Endodermal cell (in vitro differentiated cells): Measurements from ENCODE around the gene VASP. TPM values are rescaled to one million over a fixed set of nuclear protein-coding genes. Genes with fewer than 3 reads are reported as not detected.

Experiments used
- DNase-seq: peaks from one replicate; pipeline ENCODE4 v3.0.0-alpha.2; 2017
- H3K27ac ChIP-seq: 2 replicates; pipeline ENCODE4 v1.5.1; 2013; ENCODE audit warnings: mild to moderate bottlenecking, low read depth, low read length, moderate library complexity
- H3K27me3 ChIP-seq: 2 replicates; pipeline ENCODE4 v1.6.1; 2013; ENCODE audit warnings: mild to moderate bottlenecking, low read length, moderate library complexity; ENCODE audit not compliant: insufficient read depth, control insufficient read depth, poor library complexity, severe bottlenecking
- H3K36me3 ChIP-seq: 2 replicates; pipeline ENCODE4 v1.7.0; 2013; ENCODE audit warnings: mild to moderate bottlenecking, low read length, moderate library complexity; ENCODE audit not compliant: control insufficient read depth, insufficient read depth
- H3K4me1 ChIP-seq: one replicate; pipeline ENCODE4 v1.7.0; 2013; ENCODE audit warnings: low read length; ENCODE audit not compliant: control insufficient read depth, insufficient read depth
- H3K4me3 ChIP-seq: 2 replicates; pipeline ENCODE4 v1.5.1; 2013; ENCODE audit warnings: mild to moderate bottlenecking, low read length, moderate library complexity
- H3K9ac ChIP-seq: 2 replicates; pipeline ENCODE4 v1.6.1; 2013; ENCODE audit warnings: mild to moderate bottlenecking, low read length, moderate library complexity; ENCODE audit not compliant: poor library complexity, severe bottlenecking; ENCODE audit errors: extremely low read depth
- H3K9me3 ChIP-seq: 2 replicates; pipeline ENCODE4 v1.6.1; 2013; ENCODE audit warnings: mild to moderate bottlenecking, low read length, moderate library complexity; ENCODE audit not compliant: control insufficient read depth
- H3K27ac Mint-ChIP-seq: 2 replicates; pipeline ENCODE4 v1.8.0; 2020; ENCODE audit warnings: mixed read lengths
- H3K27me3 Mint-ChIP-seq: 2 replicates; pipeline ENCODE4 v1.8.0; 2021; ENCODE audit warnings: mild to moderate bottlenecking, mixed read lengths; ENCODE audit not compliant: insufficient read depth
- H3K36me3 Mint-ChIP-seq: 2 replicates; pipeline ENCODE4 v1.8.0; 2020; ENCODE audit warnings: low read depth, mixed read lengths
- H3K4me1 Mint-ChIP-seq: 2 replicates; pipeline ENCODE4 v1.8.0; 2020; ENCODE audit warnings: mixed read lengths
- H3K4me3 Mint-ChIP-seq: 2 replicates; pipeline ENCODE4 v1.8.0; 2020; ENCODE audit warnings: mild to moderate bottlenecking, moderate library complexity, mixed read lengths
- H3K9me3 Mint-ChIP-seq: 2 replicates; pipeline ENCODE4 v1.8.0; 2020; ENCODE audit warnings: mild to moderate bottlenecking, mixed read lengths
- CTCF ChIP-seq: fragments of 200-600 bp; sonication (generic); conservative IDR thresholded peaks from 2 replicates; pipeline ENCODE4 v1.5.0; 2021; ENCODE audit warnings: antibody characterized with exemption, mild to moderate bottlenecking
- WGBS, 2 experiments: methylation state at CpG; one replicate each; pipeline versions ENCODE4 v1.1.5 to v1.1.7; 2013; ENCODE audit warnings: missing lambda C conversion rate in 2 of 2, mixed read lengths in 1 of 2; ENCODE audit not compliant: insufficient coverage in 1 of 2, insufficient read length in 1 of 2; 5-methylcytosine and 5-hydroxymethylcytosine counted together
- total RNA-seq, 2 donors: library from RNA; stranded (reverse); fragmentation: NEBNext Ultra II Directional in 1 of 2; extraction: Animal tissue kit (Norgen Biotek cat#: 25700) in 1 of 2; gene quantifications; 2 replicates in 1 of 2; 3 replicates in 1 of 2; pipeline ENCODE4 v1.2.1, GENCODE V29; 2021

Gene VASP
- total RNA-seq, 2 donors from 2014 or later: 134 to 144 TPM

GRCh38 chr19:45505151-45505995, 1.9 kb upstream of the VASP start:
- Histone ChIP-seq H3K4me3 (no peak overlapping the region), H3K9me3 (no peaks in the 10 kb centered on the region), H3K9ac (no peak overlapping the region), H3K4me1 (peaks cover 5% of the 10 kb centered on the region), H3K36me3 (peaks cover 4% of the 10 kb centered on the region), H3K27ac (no peak overlapping the region), H3K27me3 (no peaks in the 10 kb centered on the region)
- DNase-seq: no peak
- TF ChIP-seq CTCF: no peak
- peak overlapping the region; percentile 81 for H3K27ac Mint-ChIP-seq
- peaks cover 8% of the 10 kb centered on the region for H3K36me3 Mint-ChIP-seq
- 91% methylated on average over 5 to 8 of the region's 8 CpGs for WGBS, 2 experiments
- H3K4me1 Mint-ChIP-seq: peaks cover 21% of the 10 kb centered on the region
- H3K9me3 Mint-ChIP-seq: no peaks in the 10 kb centered on the region
- peaks cover 16% of the 10 kb centered on the region for H3K27me3 Mint-ChIP-seq
- H3K4me3 Mint-ChIP-seq: peak overlapping the region; percentile 91

- whole genome bisulfite sequencing, 2 experiments: 84% methylated on average over 4 of the region's 5 CpGs; no CpG with 5 or more reads in 1 of the 2 experiments
- no peak for TF ChIP-seq CTCF
- peak overlapping the region; percentile 81 for H3K27ac Mint-ChIP-seq
- peak overlapping the region; percentile 99 for H3K4me3 ChIP-seq
- H3K4me3 Mint-ChIP-seq: peak overlapping the region; percentile 91
- H3K9me3 ChIP-seq: no peaks in the 10 kb centered on the region
- H3K9me3 Mint-ChIP-seq: no peaks in the 10 kb centered on the region
- H3K27me3 ChIP-seq: no peaks in the 10 kb centered on the region
- no peak overlapping the region for H3K27ac ChIP-seq
- peaks cover 5% of the 10 kb centered on the region for H3K4me1 ChIP-seq
- no peak overlapping the region for H3K9ac ChIP-seq
- peaks cover 12% of the 10 kb centered on the region for H3K27me3 Mint-ChIP-seq
- H3K4me1 Mint-ChIP-seq: peaks cover 21% of the 10 kb centered on the region
- H3K36me3 ChIP-seq: peaks cover 10% of the 10 kb centered on the region
- peaks cover 12% of the 10 kb centered on the region for H3K36me3 Mint-ChIP-seq
- DNase-seq: no peak
These were observed 1.4 kb upstream of the VASP start for GRCh38 chr19:45505996-45506245.

- H3K4me1 Mint-ChIP-seq: peaks cover 21% of the 10 kb centered on the region
- Histone ChIP-seq H3K36me3 (peaks cover 14% of the 10 kb centered on the region), H3K4me3 (peak overlapping the region; percentile 99), H3K9me3 (no peaks in the 10 kb centered on the region), H3K27me3 (no peaks in the 10 kb centered on the region), H3K4me1 (peaks cover 5% of the 10 kb centered on the region), H3K9ac (peak overlapping the region; percentile 97), H3K27ac (no peak overlapping the region)
- H3K9me3 Mint-ChIP-seq: no peaks in the 10 kb centered on the region
- peak overlapping the region; percentile 90 for H3K27ac Mint-ChIP-seq
- DNase-seq: peak; percentile 98
- 6 to 38% methylated on average over 6 to 36 of the region's 47 CpGs for WGBS, 2 experiments
- peak; percentile 68 for TF ChIP-seq CTCF
- H3K27me3 Mint-ChIP-seq: peaks cover 8% of the 10 kb centered on the region
- peaks cover 17% of the 10 kb centered on the region for H3K36me3 Mint-ChIP-seq
- peak overlapping the region; percentile 91 for H3K4me3 Mint-ChIP-seq
These were observed 862 bp upstream of the VASP start for GRCh38 chr19:45506246-45506988.
